MM.1S (cell line): ENCODE data around the gene GPR158.

Experiments
- DNase-seq: peaks from one replicate; pipeline ENCODE4 v3.0.0-alpha.2; 2015
- H2AFZ ChIP-seq: fragments of 300-600 bp; sonication (generic); 2 replicates; pipeline ENCODE4 v1.6.0; 2016; ENCODE audit warnings: antibody characterized with exemption, low read length
- H3F3A ChIP-seq: fragments of 300-600 bp; sonication (generic); 2 replicates; pipeline ENCODE4 v1.6.1; 2016; ENCODE audit warnings: mild to moderate bottlenecking, antibody characterized with exemption, low read length, moderate library complexity, mixed read lengths; ENCODE audit not compliant: insufficient read depth
- H3K27ac ChIP-seq: fragments of 300-600 bp; sonication (generic); 2 replicates; pipeline ENCODE4 v1.5.1; 2016; ENCODE audit warnings: mild to moderate bottlenecking, low read length
- H3K27me3 ChIP-seq: fragments of 300-600 bp; sonication (generic); replicated peaks from 2 replicates; pipeline ENCODE4 v1.6.0; 2016; ENCODE audit warnings: low read length; ENCODE audit not compliant: insufficient read depth
- H3K36me3 ChIP-seq: fragments of 300-600 bp; sonication (generic); replicated peaks from 2 replicates; pipeline ENCODE4 v1.6.1; 2016; ENCODE audit warnings: mild to moderate bottlenecking, low read length, mixed read lengths; ENCODE audit not compliant: insufficient read depth
- H3K4me1 ChIP-seq: fragments of 300-600 bp; sonication (generic); 2 replicates; pipeline ENCODE4 v1.6.1; 2016; ENCODE audit warnings: low read length, mixed read lengths
- H3K4me2 ChIP-seq: fragments of 300-600 bp; sonication (generic); 2 replicates; pipeline ENCODE4 v1.6.0; 2016; ENCODE audit warnings: low read depth, low read length
- H3K4me3 ChIP-seq: fragments of 300-600 bp; sonication (generic); 2 replicates; pipeline ENCODE4 v1.5.1; 2016; ENCODE audit warnings: low read length, mixed read lengths
- H3K79me2 ChIP-seq: fragments of 300-600 bp; sonication (generic); 2 replicates; pipeline ENCODE4 v1.6.1; 2016; ENCODE audit warnings: mixed run types, low read length, mixed read lengths
- H3K9ac ChIP-seq: fragments of 300-600 bp; sonication (generic); 2 replicates; pipeline ENCODE4 v1.6.1; 2016; ENCODE audit warnings: low read length, mixed read lengths
- H3K9me2 ChIP-seq: fragments of 300-600 bp; sonication (generic); replicated peaks from 2 replicates; pipeline ENCODE4 v1.6.1; 2016; ENCODE audit warnings: mild to moderate bottlenecking, low read length, mixed read lengths; ENCODE audit not compliant: insufficient read depth
- H3K9me3 ChIP-seq: fragments of 300-600 bp; sonication (generic); replicated peaks from 2 replicates; pipeline ENCODE4 v1.6.1; 2016; ENCODE audit warnings: mild to moderate bottlenecking, low read length, mixed read lengths; ENCODE audit not compliant: insufficient read depth
- H4K20me1 ChIP-seq: fragments of 300-600 bp; sonication (generic); 2 replicates; pipeline ENCODE4 v1.6.1; 2016; ENCODE audit warnings: mild to moderate bottlenecking, low read length, moderate library complexity, mixed read lengths; ENCODE audit not compliant: insufficient read depth
- EZH2 ChIP-seq: fragments of 300-600 bp; sonication (generic); optimal IDR thresholded peaks from 2 replicates; pipeline ENCODE3; 2017; ENCODE audit warnings: low read depth, mild to moderate bottlenecking, antibody characterized with exemption, low read length, mixed read lengths
- EZH2phosphoT487 ChIP-seq: fragments of 300-600 bp; sonication (generic); IDR thresholded peaks from 2 replicates; pipeline ENCODE4 v1.6.1; 2018; ENCODE audit warnings: antibody characterized with exemption, low read length
- TF ChIP-seq, protein P1 (sequence below): fragments of 300-600 bp; sonication (generic); IDR thresholded peaks from 2 replicates; pipeline ENCODE4 v1.5.1; 2016; ENCODE audit warnings: antibody characterized with exemption, low read length, mixed read lengths

The GPR158 gene

DNA sequence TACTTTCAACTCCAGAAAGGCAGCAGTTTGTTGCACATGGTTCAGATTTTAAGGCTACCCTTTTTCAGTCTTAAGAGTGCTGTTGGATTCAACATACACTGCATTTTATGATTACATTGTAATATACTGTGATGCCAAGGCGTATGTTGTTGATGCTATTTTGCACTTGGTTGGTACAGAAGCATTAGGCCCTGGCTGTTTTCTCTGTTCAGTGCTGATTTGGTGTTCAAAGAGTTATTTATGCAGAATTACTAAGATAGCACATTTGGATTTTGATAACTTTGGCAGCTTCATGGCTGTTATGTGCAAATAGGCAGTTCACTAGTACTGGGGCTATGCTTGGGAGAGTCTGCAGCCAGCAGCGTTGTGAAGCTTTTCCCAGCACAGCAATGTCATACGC, 7.8 kb downstream of the GPR158 start:
- H2AFZ ChIP-seq: no peak overlapping the region
- no peaks in the 10 kb centered on the region for H3F3A ChIP-seq
- no peak overlapping the region for H3K4me3 ChIP-seq
- H3K36me3 ChIP-seq: no peaks in the 10 kb centered on the region
- H3K9ac ChIP-seq: no peak overlapping the region
- H4K20me1 ChIP-seq: no peaks in the 10 kb centered on the region
- no peaks in the 10 kb centered on the region for H3K9me3 ChIP-seq
- no peaks in the 10 kb centered on the region for H3K9me2 ChIP-seq
- no peaks in the 10 kb centered on the region for H3K4me1 ChIP-seq
- DNase-seq: no peak
- TF ChIP-seq, protein P1, sequence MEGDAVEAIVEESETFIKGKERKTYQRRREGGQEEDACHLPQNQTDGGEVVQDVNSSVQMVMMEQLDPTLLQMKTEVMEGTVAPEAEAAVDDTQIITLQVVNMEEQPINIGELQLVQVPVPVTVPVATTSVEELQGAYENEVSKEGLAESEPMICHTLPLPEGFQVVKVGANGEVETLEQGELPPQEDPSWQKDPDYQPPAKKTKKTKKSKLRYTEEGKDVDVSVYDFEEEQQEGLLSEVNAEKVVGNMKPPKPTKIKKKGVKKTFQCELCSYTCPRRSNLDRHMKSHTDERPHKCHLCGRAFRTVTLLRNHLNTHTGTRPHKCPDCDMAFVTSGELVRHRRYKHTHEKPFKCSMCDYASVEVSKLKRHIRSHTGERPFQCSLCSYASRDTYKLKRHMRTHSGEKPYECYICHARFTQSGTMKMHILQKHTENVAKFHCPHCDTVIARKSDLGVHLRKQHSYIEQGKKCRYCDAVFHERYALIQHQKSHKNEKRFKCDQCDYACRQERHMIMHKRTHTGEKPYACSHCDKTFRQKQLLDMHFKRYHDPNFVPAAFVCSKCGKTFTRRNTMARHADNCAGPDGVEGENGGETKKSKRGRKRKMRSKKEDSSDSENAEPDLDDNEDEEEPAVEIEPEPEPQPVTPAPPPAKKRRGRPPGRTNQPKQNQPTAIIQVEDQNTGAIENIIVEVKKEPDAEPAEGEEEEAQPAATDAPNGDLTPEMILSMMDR: no peak
- H3K4me2 ChIP-seq: no peak overlapping the region
- no peaks in the 10 kb centered on the region for H3K27me3 ChIP-seq
- H3K27ac ChIP-seq: no peak overlapping the region
- H3K79me2 ChIP-seq: no peaks in the 10 kb centered on the region

DNA sequence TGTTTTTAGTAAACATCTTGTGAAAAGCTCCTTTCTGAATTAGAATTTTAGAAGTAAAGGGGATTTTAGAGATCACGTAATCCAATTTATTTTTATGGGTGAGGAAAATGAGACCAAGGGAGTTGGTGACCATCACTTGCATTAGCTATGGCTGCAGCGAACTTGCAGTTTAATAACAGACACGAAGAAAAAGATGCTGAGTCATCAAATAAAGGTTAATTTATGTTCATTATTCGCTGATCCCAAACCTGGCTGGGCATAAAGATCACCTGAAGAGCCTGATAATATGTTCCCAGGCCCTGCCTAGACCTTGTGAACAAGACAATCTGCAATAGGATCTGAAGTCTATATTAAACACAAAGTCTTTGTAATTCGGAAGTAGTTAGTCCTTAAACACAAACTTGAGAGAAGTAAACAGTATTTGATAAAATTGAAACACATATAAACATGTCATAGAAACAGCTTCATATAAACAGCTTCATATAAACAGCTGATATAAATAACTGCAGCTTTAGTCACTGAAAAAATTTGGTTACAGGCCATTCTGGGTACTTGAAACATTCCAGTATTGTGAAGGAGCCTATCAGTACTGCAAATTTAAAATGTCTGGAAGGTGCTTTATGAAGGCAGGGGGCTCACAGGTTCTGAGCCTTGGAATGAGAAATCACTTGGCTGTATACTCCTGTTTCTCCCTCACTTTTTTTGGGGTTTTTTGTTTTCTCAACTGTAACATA, 16.5 kb downstream of the GPR158 start:
- H3K4me3 ChIP-seq: no peak overlapping the region
- no peaks in the 10 kb centered on the region for H4K20me1 ChIP-seq
- DNase-seq: no peak
- no peaks in the 10 kb centered on the region for H3F3A ChIP-seq
- no peak for TF ChIP-seq EZH2
- TF ChIP-seq, protein P1: no peak
- TF ChIP-seq EZH2phosphoT487: no peak
- H3K27ac ChIP-seq: no peak overlapping the region
- H3K27me3 ChIP-seq: no peaks in the 10 kb centered on the region
- no peaks in the 10 kb centered on the region for H3K9me3 ChIP-seq
- H3K36me3 ChIP-seq: no peaks in the 10 kb centered on the region
- no peak overlapping the region for H3K4me2 ChIP-seq
- H3K79me2 ChIP-seq: no peaks in the 10 kb centered on the region
- H3K9ac ChIP-seq: no peak overlapping the region
- no peaks in the 10 kb centered on the region for H3K4me1 ChIP-seq
- H3K9me2 ChIP-seq: no peaks in the 10 kb centered on the region
- no peak overlapping the region for H2AFZ ChIP-seq

DNA sequence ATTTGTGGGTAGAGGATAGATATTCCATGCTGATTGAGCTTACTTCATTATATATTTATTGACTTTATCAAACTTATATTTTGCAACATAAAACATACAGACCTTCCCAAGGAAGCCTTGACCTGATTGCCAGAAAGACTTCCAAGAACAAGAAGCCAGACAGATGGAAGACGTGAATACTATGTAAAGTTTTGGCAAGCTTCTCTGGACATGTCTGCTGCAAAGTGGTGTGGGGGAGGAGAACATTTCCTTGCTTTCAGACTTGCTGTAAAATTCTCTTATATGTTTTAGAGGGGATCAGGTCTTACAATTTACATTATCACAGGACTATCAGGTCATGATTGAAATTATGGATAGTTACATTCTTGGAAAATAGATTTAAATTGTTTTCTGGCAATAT, 23.4 kb downstream of the GPR158 start:
- no peaks in the 10 kb centered on the region for H3K27me3 ChIP-seq
- no peak for DNase-seq
- TF ChIP-seq EZH2phosphoT487 (no peak), EZH2 (no peak)
- TF ChIP-seq, protein P1: no peak
- H3K9ac ChIP-seq: no peak overlapping the region
- H3K36me3 ChIP-seq: no peaks in the 10 kb centered on the region
- no peak overlapping the region for H2AFZ ChIP-seq
- H3K4me2 ChIP-seq: no peak overlapping the region
- H3K9me2 ChIP-seq: no peaks in the 10 kb centered on the region
- no peaks in the 10 kb centered on the region for H3F3A ChIP-seq
- H3K4me1 ChIP-seq: no peaks in the 10 kb centered on the region
- no peak overlapping the region for H3K27ac ChIP-seq
- H3K9me3 ChIP-seq: no peaks in the 10 kb centered on the region
- H3K4me3 ChIP-seq: no peak overlapping the region
- H4K20me1 ChIP-seq: no peaks in the 10 kb centered on the region
- no peaks in the 10 kb centered on the region for H3K79me2 ChIP-seq
